Measurements from ENCODE around the gene SEMA5B. TPM values are rescaled to one million over a fixed set of nuclear protein-coding genes. Genes with fewer than 3 reads are reported as not detected.

The SEMA5B gene
- total RNA-seq, 1 experiment from 2014 or later = not detected

GRCh38 chr3:122916084-122916483 lies 111.5 kb downstream of the SEMA5B start:
- BruUV-seq (replicated peaks) = no TSS peak
- no peak for TF ChIP-seq CTCF (conservative IDR thresholded peaks at IDR 0.05)
- no peak for TF ChIP-seq EZH2 (IDR thresholded peaks at IDR 0.05; ENCODE audit: low read depth)
- Histone ChIP-seq H3F3A (ENCODE audit: insufficient read depth, low read depth) (no peaks in the 10 kb centered on the region), H3K4me1 (replicated peaks; ENCODE audit: insufficient read depth) (no peaks in the 10 kb centered on the region), H4K20me1 (ENCODE audit: insufficient read depth) (no peaks in the 10 kb centered on the region), H3K27me3 (ENCODE audit: insufficient read depth, low read depth) (no peaks in the 10 kb centered on the region; the same call in 1 of the 2 replicates), H2AFZ (no peak overlapping the region), H3K79me2 (ENCODE audit: low read depth) (no peaks in the 10 kb centered on the region), H3K4me2 (no peak overlapping the region), H3K27ac (no peak overlapping the region), H3K4me3 (no peak overlapping the region), H3K9me3 (ENCODE audit: insufficient read depth, low read depth) (no peaks in the 10 kb centered on the region), H3K36me3 (ENCODE audit: low read depth) (no peaks in the 10 kb centered on the region), H3K9me2 (ENCODE audit: insufficient read depth) (no peaks in the 10 kb centered on the region)
- ChIA-PET POLR2A (ENCODE audit: unreplicated experiment) (no interaction called here), CTCF (no interaction called here)
- no peak for DNase-seq
- intact Hi-C loops (cut with micrococcal nuclease; ENCODE audit: unreplicated experiment) = no loop called here

- H3K4me2 ChIP-seq = no peak overlapping the region
- H3K27me3 ChIP-seq (ENCODE audit: insufficient read depth, low read depth) = no peaks in the 10 kb centered on the region; the same call in 1 of the 2 replicates
- no peaks in the 10 kb centered on the region for H3K9me2 ChIP-seq (ENCODE audit: insufficient read depth)
- no peak overlapping the region for H3K4me3 ChIP-seq
- TF ChIP-seq CTCF (conservative IDR thresholded peaks at IDR 0.05) = no peak
- no TSS peak for BruUV-seq (replicated peaks)
- H3K4me1 ChIP-seq (replicated peaks; ENCODE audit: insufficient read depth) = no peaks in the 10 kb centered on the region
- no peaks in the 10 kb centered on the region for H3K79me2 ChIP-seq (ENCODE audit: low read depth)
- no peaks in the 10 kb centered on the region for H3F3A ChIP-seq (ENCODE audit: insufficient read depth, low read depth)
- no peak overlapping the region for H3K27ac ChIP-seq
- H4K20me1 ChIP-seq (ENCODE audit: insufficient read depth) = no peaks in the 10 kb centered on the region
- intact Hi-C loops (cut with micrococcal nuclease; ENCODE audit: unreplicated experiment) = no loop called here
- no peak for DNase-seq
- ChIA-PET POLR2A (ENCODE audit: unreplicated experiment) (no interaction called here), CTCF (no interaction called here)
- H3K36me3 ChIP-seq (ENCODE audit: low read depth) = no peaks in the 10 kb centered on the region
- no peaks in the 10 kb centered on the region for H3K9me3 ChIP-seq (ENCODE audit: insufficient read depth, low read depth)
- no peak overlapping the region for H2AFZ ChIP-seq
These were observed 112.1 kb downstream of the SEMA5B start for GRCh38 chr3:122915300-122916055.

- no peaks in the 10 kb centered on the region for H3K36me3 ChIP-seq (ENCODE audit: low read depth)
- H3K27ac ChIP-seq = no peak overlapping the region
- no peaks in the 10 kb centered on the region for H3K9me3 ChIP-seq (ENCODE audit: insufficient read depth, low read depth)
- H3K27me3 ChIP-seq (ENCODE audit: insufficient read depth, low read depth) = no peaks in the 10 kb centered on the region; the same call in 1 of the 2 replicates
- H3K4me3 ChIP-seq = no peak overlapping the region
- intact Hi-C loops (cut with micrococcal nuclease; ENCODE audit: unreplicated experiment) = no loop called here
- TF ChIP-seq CTCF (conservative IDR thresholded peaks at IDR 0.05) (no peak), EZH2 (IDR thresholded peaks at IDR 0.05; ENCODE audit: low read depth) (no peak)
- no peaks in the 10 kb centered on the region for H3F3A ChIP-seq (ENCODE audit: insufficient read depth, low read depth)
- ChIA-PET POLR2A (ENCODE audit: unreplicated experiment) (no interaction called here), CTCF (no interaction called here)
- no peaks in the 10 kb centered on the region for H3K9me2 ChIP-seq (ENCODE audit: insufficient read depth)
- no peak overlapping the region for H2AFZ ChIP-seq
- H3K79me2 ChIP-seq (ENCODE audit: low read depth) = no peaks in the 10 kb centered on the region
- no peaks in the 10 kb centered on the region for H3K4me1 ChIP-seq (replicated peaks; ENCODE audit: insufficient read depth)
- BruUV-seq (replicated peaks) = no TSS peak
- no peak overlapping the region for H3K4me2 ChIP-seq
- no peak for DNase-seq
- no peaks in the 10 kb centered on the region for H4K20me1 ChIP-seq (ENCODE audit: insufficient read depth)
These were observed 113.9 kb downstream of the SEMA5B start for GRCh38 chr3:122913539-122914100.

Measured in PC-9 (cell line).